OCI-LY3 (cell line): ENCODE data around the gene KLHL15.

ENCODE experiments used
- H2AFZ ChIP-seq: fragments of 200-600, 300-600 bp; shearing (Covaris generic); 2 replicates; pipeline ENCODE4 v1.6.0; 2014; ENCODE audit warnings: antibody characterized with exemption, low read depth, low read length
- H3K27ac ChIP-seq: fragments of 200-600, 300-600 bp; sonication (generic); 2 replicates; pipeline ENCODE4 v1.5.1; 2014; ENCODE audit warnings: mild to moderate bottlenecking, low read length, moderate library complexity, mixed read lengths
- H3K27me3 ChIP-seq: fragments of 200-600, 300-600 bp; sonication (generic); 2 replicates; pipeline ENCODE4 v1.6.1; 2014; ENCODE audit warnings: low read depth, low read length, mixed read lengths
- H3K36me3 ChIP-seq: fragments of 200-600, 300-600 bp; sonication (generic); replicated peaks from 2 replicates; pipeline ENCODE3; 2014; ENCODE audit warnings: low read depth, low read length, mixed read lengths
- H3K4me1 ChIP-seq: fragments of 300-600, 200-600 bp; sonication (generic); 2 replicates; pipeline ENCODE4 v1.6.1; 2014; ENCODE audit warnings: low read length, mixed read lengths
- H3K4me2 ChIP-seq: fragments of 200-600, 300-600 bp; sonication (generic); 2 replicates; pipeline ENCODE4 v1.6.1; 2014; ENCODE audit warnings: low read length, mixed read lengths
- H3K4me3 ChIP-seq: fragments of 300-600, 200-600 bp; sonication (generic); 2 replicates; pipeline ENCODE4 v1.5.1; 2014; ENCODE audit warnings: antibody characterized with exemption, mild to moderate bottlenecking, low read length, moderate library complexity
- H3K79me2 ChIP-seq: fragments of 300-600, 200-600 bp; shearing (Covaris generic); 2 replicates; pipeline ENCODE4 v1.6.1; 2014; ENCODE audit warnings: mild to moderate bottlenecking, low read length, mixed read lengths
- H3K9ac ChIP-seq: fragments of 300-600, 200-600 bp; shearing (Covaris generic); 2 replicates; pipeline ENCODE4 v1.6.0; 2014; ENCODE audit warnings: mild to moderate bottlenecking, low read length, moderate library complexity
- H3K9me3 ChIP-seq: fragments of 200-600, 300-600 bp; shearing (Covaris generic); 2 replicates; pipeline ENCODE4 v1.6.1; 2014; ENCODE audit warnings: low read length, mixed read lengths; ENCODE audit not compliant: insufficient read depth
- H4K20me1 ChIP-seq: fragments of 200-600, 300-600 bp; sonication (generic); 2 replicates; pipeline ENCODE4 v1.6.1; 2016; ENCODE audit warnings: low read length, mixed read lengths; ENCODE audit not compliant: insufficient read depth
- EZH2phosphoT487 ChIP-seq: fragments of 200-600 bp; shearing (Covaris generic); IDR thresholded peaks from 2 replicates; pipeline ENCODE4 v1.6.1; 2018; ENCODE audit warnings: antibody characterized with exemption, mixed run types, low read depth
- TF ChIP-seq, protein P1 (sequence below): fragments of 200-600, 300-600 bp; sonication (generic); IDR thresholded peaks from 2 replicates; pipeline ENCODE4 v1.5.1; 2014; ENCODE audit warnings: antibody characterized with exemption, low read length, low read depth

KLHL15 gene

DNA sequence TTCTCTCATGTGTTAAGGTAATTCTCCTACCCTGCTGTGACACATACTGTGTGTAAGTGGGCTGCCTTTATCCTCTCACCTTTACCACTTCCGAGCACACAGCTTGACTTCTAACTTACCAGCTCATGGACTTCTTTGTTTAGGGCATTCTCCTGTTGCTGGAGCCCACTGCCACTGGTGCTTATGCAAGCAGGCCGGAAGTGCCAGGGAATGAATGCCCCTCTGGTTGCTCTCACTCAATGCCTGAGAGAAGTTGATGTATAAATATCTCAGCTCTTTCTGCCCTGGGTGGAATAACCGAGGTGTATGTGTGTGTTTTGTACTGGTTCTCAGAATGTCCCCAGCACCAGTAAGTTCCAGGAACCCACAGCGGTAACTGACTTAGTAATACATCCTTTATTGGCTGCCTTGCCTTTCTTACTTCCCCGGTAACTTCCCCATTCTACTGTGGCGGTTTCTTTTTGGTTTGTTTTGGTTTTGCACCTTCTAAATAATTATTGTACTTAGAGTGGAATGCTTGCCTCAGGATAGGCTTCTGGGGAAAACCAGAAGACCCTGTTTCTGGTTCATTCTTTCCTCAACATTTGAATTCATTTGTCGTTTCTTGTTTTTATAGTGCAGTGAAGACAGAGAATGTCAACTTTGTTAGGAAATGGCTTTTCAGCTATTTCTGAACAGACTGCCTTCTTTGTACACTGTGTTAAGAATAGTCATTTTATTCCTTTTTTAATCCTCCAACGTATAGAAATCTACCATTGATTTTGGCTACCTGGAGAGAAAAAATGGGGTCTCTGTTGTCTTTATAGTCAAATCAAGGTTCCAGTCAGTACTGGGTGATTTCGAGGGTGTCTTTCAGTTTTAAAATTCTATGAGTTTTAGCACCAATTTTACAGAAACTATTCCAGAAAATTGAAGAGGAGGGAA, 73.7 kb downstream of the KLHL15 start:
- peak overlapping the region; percentile 79 for H3K4me2 ChIP-seq
- no peaks in the 10 kb centered on the region for H3K9me3 ChIP-seq
- no peaks in the 10 kb centered on the region for H3K36me3 ChIP-seq

GRCh38 chrX:23952391-23952790, 74.6 kb downstream of the KLHL15 start:
- Histone ChIP-seq H3K4me2 (peak overlapping the region; percentile 79; the same call in 1 of the 2 replicates), H3K9ac (no peak overlapping the region), H3K27ac (no peak overlapping the region), H2AFZ (no peak overlapping the region), H4K20me1 (no peaks in the 10 kb centered on the region), H3K4me1 (peaks cover 12% of the 10 kb centered on the region), H3K4me3 (no peak overlapping the region), H3K36me3 (no peaks in the 10 kb centered on the region), H3K79me2 (no peaks in the 10 kb centered on the region), H3K27me3 (no peaks in the 10 kb centered on the region), H3K9me3 (no peaks in the 10 kb centered on the region)
- no peak for TF ChIP-seq EZH2phosphoT487
- TF ChIP-seq, protein P1, sequence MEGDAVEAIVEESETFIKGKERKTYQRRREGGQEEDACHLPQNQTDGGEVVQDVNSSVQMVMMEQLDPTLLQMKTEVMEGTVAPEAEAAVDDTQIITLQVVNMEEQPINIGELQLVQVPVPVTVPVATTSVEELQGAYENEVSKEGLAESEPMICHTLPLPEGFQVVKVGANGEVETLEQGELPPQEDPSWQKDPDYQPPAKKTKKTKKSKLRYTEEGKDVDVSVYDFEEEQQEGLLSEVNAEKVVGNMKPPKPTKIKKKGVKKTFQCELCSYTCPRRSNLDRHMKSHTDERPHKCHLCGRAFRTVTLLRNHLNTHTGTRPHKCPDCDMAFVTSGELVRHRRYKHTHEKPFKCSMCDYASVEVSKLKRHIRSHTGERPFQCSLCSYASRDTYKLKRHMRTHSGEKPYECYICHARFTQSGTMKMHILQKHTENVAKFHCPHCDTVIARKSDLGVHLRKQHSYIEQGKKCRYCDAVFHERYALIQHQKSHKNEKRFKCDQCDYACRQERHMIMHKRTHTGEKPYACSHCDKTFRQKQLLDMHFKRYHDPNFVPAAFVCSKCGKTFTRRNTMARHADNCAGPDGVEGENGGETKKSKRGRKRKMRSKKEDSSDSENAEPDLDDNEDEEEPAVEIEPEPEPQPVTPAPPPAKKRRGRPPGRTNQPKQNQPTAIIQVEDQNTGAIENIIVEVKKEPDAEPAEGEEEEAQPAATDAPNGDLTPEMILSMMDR, result no peak

More for the DNA sequence above, 73.7 kb downstream of the KLHL15 start:
- Histone ChIP-seq H3K4me3 (peak overlapping the region; percentile 73), H4K20me1 (no peaks in the 10 kb centered on the region), H3K27ac (peak overlapping the region; percentile 47), H3K4me1 (peaks cover 12% of the 10 kb centered on the region), H2AFZ (peak overlapping the region; percentile 94), H3K79me2 (no peaks in the 10 kb centered on the region), H3K9ac (peak overlapping the region; percentile 47), H3K27me3 (no peaks in the 10 kb centered on the region)
- TF ChIP-seq EZH2phosphoT487, result no peak
- TF ChIP-seq, protein P1, result no peak

- TF ChIP-seq EZH2phosphoT487, result no peak
- TF ChIP-seq, protein P1, result no peak
- no peaks in the 10 kb centered on the region for H3K79me2 ChIP-seq
- no peaks in the 10 kb centered on the region for H3K36me3 ChIP-seq
- no peaks in the 10 kb centered on the region for H3K4me1 ChIP-seq
- peaks cover 7% of the 10 kb centered on the region; the same call in 1 of the 2 replicates for H3K27me3 ChIP-seq
- H3K27ac ChIP-seq, result no peak overlapping the region
- H2AFZ ChIP-seq, result no peak overlapping the region
- no peak overlapping the region for H3K4me2 ChIP-seq
- no peak overlapping the region for H3K9ac ChIP-seq
- H3K9me3 ChIP-seq, result no peaks in the 10 kb centered on the region
- no peak overlapping the region for H3K4me3 ChIP-seq
- no peaks in the 10 kb centered on the region for H4K20me1 ChIP-seq
Observed at GRCh38 chrX:23945206-23945605, 81.8 kb downstream of the KLHL15 start.

DNA sequence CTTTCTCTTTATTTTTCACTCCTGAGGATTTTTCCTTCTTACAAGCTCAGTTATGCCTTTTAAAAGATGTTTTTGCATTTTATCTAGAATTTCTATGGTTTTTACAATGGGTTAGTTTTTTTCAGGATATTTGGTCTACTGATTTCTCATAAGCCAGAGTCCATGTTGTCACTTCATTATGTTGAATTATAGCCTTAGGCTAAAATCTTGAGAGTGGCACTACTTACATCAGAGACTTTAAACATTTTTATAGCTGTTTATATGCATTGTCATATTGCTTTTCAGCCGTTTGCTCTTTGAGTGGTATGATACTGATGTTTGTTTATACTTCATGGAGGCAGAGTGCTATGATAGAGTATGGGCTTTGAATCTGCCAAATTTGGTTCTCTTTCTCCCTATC, 82.8 kb downstream of the KLHL15 start:
- H3K4me1 ChIP-seq, result no peaks in the 10 kb centered on the region
- H3K9ac ChIP-seq, result no peak overlapping the region
- no peak overlapping the region for H3K4me2 ChIP-seq
- peaks cover 9% of the 10 kb centered on the region; the same call in 1 of the 2 replicates for H3K27me3 ChIP-seq
- H2AFZ ChIP-seq, result no peak overlapping the region
- no peaks in the 10 kb centered on the region for H3K9me3 ChIP-seq
- H3K36me3 ChIP-seq, result no peaks in the 10 kb centered on the region
- H3K79me2 ChIP-seq, result no peaks in the 10 kb centered on the region
- no peaks in the 10 kb centered on the region for H4K20me1 ChIP-seq
- TF ChIP-seq, protein P1, result no peak
- TF ChIP-seq EZH2phosphoT487, result no peak
- no peak overlapping the region for H3K4me3 ChIP-seq
- no peak overlapping the region for H3K27ac ChIP-seq
